KOPT-K1 (cell line): Measurements from ENCODE around the gene TM7SF2.

ENCODE experiments used
- H3K27ac ChIP-seq: fragments of 200-600 bp; sonication (generic); 2 replicates; pipeline ENCODE4 v1.5.1; 2016; ENCODE audit warnings: antibody characterized with exemption, mild to moderate bottlenecking, low read depth, low read length; ENCODE audit not compliant: poor library complexity, severe bottlenecking
- H3K36me3 ChIP-seq: fragments of 200-600 bp; sonication (generic); 2 replicates; pipeline ENCODE4 v1.5.1; 2017; ENCODE audit warnings: antibody characterized with exemption, mild to moderate bottlenecking, low read length, moderate library complexity; ENCODE audit not compliant: insufficient read depth
- H3K9me3 ChIP-seq: fragments of 200-600 bp; sonication (generic); 2 replicates; pipeline ENCODE4 v1.5.1; 2017; ENCODE audit warnings: antibody characterized with exemption, low read length, mild to moderate bottlenecking; ENCODE audit not compliant: insufficient read depth, poor library complexity, severe bottlenecking

Gene TM7SF2

GRCh38 chr11:65103476-65103875 is 8.2 kb upstream of the TM7SF2 start:
- no peaks in the 10 kb centered on the region for H3K9me3 ChIP-seq
- H3K27ac ChIP-seq = no peak overlapping the region
- peaks cover 62% of the 10 kb centered on the region for H3K36me3 ChIP-seq

GRCh38 chr11:65104628-65105027 is 7.0 kb upstream of the TM7SF2 start:
- Histone ChIP-seq H3K9me3 (no peaks in the 10 kb centered on the region), H3K27ac (no peak overlapping the region), H3K36me3 (peaks cover 63% of the 10 kb centered on the region)

GRCh38 chr11:65107078-65107477 is 4.6 kb upstream of the TM7SF2 start:
- Histone ChIP-seq H3K36me3 (peaks cover 61% of the 10 kb centered on the region), H3K9me3 (no peaks in the 10 kb centered on the region), H3K27ac (no peak overlapping the region)

GRCh38 chr11:65107751-65108468 is 3.8 kb upstream of the TM7SF2 start:
- H3K27ac ChIP-seq = no peak overlapping the region
- H3K36me3 ChIP-seq = peaks cover 53% of the 10 kb centered on the region
- H3K9me3 ChIP-seq = no peaks in the 10 kb centered on the region

DNA sequence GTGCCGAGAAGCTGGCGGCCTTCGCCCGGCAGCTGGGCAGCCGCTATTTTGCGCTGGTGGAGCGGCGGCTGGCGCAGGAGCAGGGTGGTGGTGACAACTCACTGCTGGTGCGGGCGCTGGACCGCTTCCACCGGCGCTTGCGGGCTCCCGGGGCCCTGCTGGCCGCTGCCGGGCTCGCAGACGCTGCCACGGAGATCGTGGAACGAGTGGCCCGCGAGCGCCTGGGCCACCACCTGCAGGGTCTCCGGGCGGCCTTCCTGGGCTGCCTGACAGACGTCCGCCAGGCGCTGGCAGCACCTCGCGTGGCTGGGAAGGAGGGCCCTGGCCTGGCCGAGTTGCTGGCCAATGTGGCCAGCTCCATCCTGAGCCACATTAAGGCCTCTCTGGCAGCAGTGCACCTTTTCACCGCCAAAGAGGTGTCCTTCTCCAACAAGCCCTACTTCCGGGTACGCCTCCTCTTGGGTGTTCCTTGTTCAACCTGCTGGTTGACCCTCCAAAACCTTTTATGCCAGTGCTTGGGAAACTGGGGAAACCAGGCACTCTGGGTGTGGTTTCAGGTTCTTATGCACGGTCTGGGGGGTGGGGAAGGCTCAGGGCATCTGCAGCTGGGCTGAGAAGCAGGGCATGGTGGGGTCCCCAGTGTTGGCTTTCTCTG is 3.1 kb upstream of the TM7SF2 start:
- H3K27ac ChIP-seq = no peak overlapping the region
- H3K9me3 ChIP-seq = no peaks in the 10 kb centered on the region
- peaks cover 50% of the 10 kb centered on the region for H3K36me3 ChIP-seq

DNA sequence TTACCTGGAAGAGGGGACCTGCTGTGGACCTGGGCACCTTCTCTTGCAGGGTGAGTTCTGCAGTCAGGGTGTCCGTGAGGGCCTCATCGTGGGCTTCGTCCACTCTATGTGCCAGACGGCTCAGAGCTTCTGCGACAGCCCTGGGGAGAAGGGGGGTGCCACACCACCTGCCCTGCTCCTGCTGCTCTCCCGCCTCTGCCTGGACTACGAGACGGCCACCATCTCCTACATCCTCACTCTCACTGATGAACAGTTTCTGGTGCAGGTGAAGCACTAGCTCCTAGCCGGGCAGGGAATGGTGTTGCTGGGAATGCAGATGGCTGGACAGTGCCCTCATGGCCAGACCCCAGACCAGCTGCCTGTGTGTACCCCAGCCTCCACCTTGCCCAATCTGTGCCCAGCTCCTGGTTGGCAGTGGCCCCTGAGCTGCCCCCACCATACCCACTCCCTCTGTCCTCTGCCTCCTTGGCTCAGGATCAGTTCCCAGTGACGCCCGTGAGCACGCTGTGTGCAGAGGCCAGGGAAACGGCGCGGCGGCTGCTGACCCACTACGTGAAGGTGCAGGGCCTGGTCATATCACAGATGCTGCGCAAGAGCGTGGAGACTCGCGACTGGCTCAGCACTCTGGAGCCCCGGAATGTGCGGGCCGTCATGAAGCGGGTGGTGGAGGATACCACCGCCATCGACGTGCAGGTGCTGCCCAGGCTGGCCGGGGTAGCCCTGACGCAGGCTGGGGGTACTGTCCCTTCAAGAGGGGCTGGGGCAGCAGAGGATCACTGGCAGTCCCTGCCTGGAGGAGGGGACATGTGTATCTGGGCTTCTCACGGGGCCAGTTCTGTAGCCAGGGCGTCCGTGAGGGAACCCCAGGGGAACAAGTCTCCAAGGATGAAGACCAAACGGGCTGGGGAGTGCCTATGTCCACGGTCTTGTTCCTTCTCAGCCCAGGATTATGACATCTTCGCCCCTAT is 2.2 kb upstream of the TM7SF2 start:
- H3K27ac ChIP-seq = no peak overlapping the region
- H3K9me3 ChIP-seq = no peaks in the 10 kb centered on the region
- H3K36me3 ChIP-seq = peaks cover 50% of the 10 kb centered on the region

DNA sequence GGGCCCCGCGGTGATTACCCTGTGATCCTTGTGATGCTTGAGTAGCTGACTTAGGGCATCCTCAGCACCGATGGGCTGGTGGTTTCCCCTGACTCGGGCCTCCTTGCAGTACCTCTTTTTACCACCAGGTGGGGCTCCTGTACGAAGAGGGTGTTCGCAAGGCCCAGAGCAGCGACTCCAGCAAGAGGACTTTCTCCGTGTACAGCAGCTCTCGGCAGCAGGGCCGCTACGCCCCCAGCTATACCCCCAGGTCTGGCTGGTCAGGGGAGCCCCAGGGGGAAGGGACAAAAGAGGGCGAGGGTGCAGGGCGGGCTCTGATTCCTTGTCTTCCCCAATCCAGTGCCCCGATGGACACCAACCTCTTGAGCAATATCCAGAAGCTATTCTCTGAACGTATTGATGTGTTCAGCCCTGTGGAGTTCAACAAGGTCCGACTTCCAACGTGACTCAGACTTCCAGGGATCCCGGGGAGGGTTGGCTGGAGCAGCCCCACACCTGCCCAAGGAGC is 1.3 kb upstream of the TM7SF2 start:
- H3K27ac ChIP-seq = peak overlapping the region; percentile 3
- H3K9me3 ChIP-seq = no peaks in the 10 kb centered on the region
- peaks cover 46% of the 10 kb centered on the region for H3K36me3 ChIP-seq

GRCh38 chr11:65111159-65111743 is 421 bp upstream of the TM7SF2 start:
- Histone ChIP-seq H3K36me3 (peaks cover 48% of the 10 kb centered on the region), H3K27ac (no peak overlapping the region), H3K9me3 (no peaks in the 10 kb centered on the region)

DNA sequence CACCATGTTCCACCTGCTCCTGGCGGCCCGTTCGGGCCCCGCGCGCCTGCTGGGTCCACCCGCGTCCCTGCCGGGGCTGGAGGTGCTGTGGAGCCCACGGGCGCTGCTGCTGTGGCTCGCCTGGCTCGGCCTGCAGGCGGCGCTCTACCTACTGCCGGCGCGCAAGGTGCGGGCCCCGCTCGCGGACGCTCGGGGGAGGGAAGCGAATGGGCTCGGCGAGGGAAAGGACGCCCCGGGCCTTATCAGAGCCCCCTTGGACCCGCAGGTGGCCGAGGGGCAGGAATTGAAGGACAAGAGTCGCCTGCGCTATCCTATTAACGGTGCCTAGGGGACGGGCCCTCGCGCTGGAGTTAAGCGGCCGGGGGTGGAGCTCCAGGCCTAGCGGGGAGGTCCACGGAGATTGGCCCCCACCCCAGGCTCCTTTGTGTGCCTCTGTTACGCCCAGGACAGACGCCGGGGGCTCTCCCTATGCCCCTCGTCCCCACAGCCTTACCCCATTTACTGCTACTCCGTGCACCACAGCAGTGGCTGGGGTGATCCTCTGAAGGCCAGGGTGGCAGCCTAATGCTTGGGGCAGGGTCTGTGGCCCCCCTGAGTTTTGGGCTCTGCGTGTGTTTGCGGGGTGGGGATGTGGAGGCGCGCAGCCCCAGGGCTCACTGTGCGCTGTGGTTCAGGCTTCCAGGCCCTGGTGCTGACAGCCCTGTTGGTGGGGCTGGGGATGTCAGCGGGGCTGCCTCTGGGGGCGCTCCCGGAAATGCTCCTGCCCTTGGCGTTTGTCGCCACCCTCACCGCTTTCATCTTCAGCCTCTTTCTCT is 1.1 kb downstream of the TM7SF2 start:
- Histone ChIP-seq H3K36me3 (peaks cover 42% of the 10 kb centered on the region), H3K27ac (peak overlapping the region; percentile 64)

DNA sequence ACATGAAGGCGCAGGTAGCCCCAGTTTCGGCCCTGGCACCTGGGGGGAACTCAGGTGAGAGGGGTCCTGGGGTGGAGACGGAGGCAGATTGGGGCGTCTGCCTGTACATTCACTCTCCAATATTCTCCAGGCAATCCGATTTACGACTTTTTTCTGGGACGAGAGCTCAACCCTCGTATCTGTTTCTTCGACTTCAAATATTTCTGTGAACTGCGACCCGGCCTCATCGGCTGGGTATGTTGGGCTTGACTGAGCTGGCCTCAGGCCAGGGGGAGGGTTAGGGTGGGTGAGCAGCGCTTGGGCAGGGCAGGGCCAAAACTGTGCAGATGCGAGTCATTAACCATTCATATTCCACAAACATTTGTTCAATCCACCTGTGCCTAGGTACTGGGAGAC is 1.7 kb downstream of the TM7SF2 start:
- Histone ChIP-seq H3K9me3 (no peaks in the 10 kb centered on the region), H3K36me3 (peaks cover 42% of the 10 kb centered on the region), H3K27ac (peak overlapping the region; percentile 64)

More for the DNA sequence above, 1.1 kb downstream of the TM7SF2 start:
- H3K9me3 ChIP-seq = no peaks in the 10 kb centered on the region

GRCh38 chr11:65113839-65114238 is 2.2 kb downstream of the TM7SF2 start:
- peaks cover 42% of the 10 kb centered on the region for H3K36me3 ChIP-seq
- H3K9me3 ChIP-seq = no peaks in the 10 kb centered on the region
- H3K27ac ChIP-seq = no peak overlapping the region

- H3K36me3 ChIP-seq = peaks cover 42% of the 10 kb centered on the region
- H3K9me3 ChIP-seq = no peaks in the 10 kb centered on the region
- H3K27ac ChIP-seq = no peak overlapping the region
Measured at GRCh38 chr11:65114538-65115171, 3.0 kb downstream of the TM7SF2 start.

- no peaks in the 10 kb centered on the region for H3K9me3 ChIP-seq
- H3K27ac ChIP-seq = no peak overlapping the region
- peaks cover 46% of the 10 kb centered on the region for H3K36me3 ChIP-seq
Measured at GRCh38 chr11:65115361-65116082, 3.9 kb downstream of the TM7SF2 start.
